EH (cell line): Measurements from ENCODE around the gene GMEB2.
A peak's percentile ranks its signal among the peaks of the same experiment; 100 is the strongest.
"Not testable (repeated sequence)": the region's sequence is repeated elsewhere in the genome, so short reads cannot be mapped to it uniquely, and the experiment has no call there.

ENCODE experiments used
- DNase-seq: peaks from one replicate; pipeline ENCODE4 v3.0.0-alpha.2; 2015; ENCODE audit warnings: low read depth

GMEB2 gene

GRCh38 chr20:63612276-63612931, 14.5 kb downstream of the GMEB2 start:
- no peak for DNase-seq

GRCh38 chr20:63611646-63612045, 15.3 kb downstream of the GMEB2 start:
- no peak for DNase-seq

DNA sequence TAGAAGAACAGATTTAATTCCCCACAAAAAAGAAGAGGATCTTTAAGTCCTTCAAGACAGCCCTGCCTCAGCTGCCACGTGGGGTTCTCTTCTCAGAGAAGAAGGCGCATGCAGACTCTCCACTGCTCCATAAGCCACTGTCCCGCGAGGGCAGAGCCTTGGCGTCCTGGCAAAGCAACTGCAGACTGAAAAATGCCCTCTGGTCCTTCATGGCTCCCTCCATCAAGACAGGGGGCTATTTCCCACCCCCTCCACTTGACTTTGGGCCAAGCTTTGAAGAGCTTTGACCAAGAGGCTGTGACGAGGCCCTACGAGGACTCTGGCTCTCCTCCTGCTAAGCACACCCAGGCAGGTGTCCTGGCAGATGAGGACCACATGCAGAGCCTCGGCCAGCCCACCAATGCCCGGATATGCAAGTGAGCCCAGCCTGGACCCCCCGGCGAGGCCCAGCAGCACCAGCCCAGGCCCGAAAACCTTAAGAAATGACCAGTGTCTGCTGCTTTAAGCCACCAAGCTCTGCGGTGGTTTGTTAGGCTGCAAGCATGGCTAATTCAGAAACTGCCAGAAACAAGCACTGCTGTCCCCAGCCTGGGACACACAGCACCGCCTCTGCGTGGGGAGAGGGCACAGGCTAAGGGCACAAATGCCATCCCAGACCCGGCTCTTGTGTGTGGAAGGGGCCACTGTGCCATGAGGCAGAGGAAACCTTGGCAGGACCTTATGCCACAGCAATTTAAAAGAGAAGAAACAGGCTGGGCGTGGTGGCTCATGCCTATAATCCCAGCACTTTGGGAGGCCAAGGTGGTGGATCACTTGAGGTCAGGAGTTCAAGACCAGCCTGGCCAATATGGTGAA, 16.1 kb downstream of the GMEB2 start:
- no peak for DNase-seq

GRCh38 chr20:63606686-63607085, 20.2 kb downstream of the GMEB2 start:
- no peak for DNase-seq

GRCh38 chr20:63602321-63602720, 24.6 kb downstream of the GMEB2 start:
- no peak for DNase-seq

DNA sequence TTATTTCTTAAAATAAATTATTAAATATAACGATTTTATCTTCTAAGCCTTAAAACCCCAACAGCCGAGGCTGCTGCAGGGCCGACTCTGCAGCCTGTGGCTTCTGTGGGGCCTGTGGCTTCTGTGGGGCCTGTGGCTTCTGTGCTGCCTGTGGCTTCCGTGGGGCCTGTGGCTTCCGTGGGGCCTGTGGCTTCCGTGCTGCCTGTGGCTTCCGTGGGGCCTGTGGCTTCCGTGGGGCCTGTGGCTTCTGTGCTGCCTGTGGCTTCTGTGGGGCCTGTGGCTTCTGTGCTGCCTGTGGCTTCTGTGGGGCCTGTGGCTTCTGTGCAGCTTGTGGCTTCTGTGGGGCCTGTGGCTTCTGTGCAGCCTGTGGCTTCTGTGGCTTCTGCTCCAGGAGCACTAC, 25.2 kb downstream of the GMEB2 start:
- not testable (repeated sequence) for DNase-seq

GRCh38 chr20:63599396-63600050, 27.4 kb downstream of the GMEB2 start:
- DNase-seq: no peak

- no peak for DNase-seq
Measured at GRCh38 chr20:63598479-63599395, 28.2 kb downstream of the GMEB2 start.

DNA sequence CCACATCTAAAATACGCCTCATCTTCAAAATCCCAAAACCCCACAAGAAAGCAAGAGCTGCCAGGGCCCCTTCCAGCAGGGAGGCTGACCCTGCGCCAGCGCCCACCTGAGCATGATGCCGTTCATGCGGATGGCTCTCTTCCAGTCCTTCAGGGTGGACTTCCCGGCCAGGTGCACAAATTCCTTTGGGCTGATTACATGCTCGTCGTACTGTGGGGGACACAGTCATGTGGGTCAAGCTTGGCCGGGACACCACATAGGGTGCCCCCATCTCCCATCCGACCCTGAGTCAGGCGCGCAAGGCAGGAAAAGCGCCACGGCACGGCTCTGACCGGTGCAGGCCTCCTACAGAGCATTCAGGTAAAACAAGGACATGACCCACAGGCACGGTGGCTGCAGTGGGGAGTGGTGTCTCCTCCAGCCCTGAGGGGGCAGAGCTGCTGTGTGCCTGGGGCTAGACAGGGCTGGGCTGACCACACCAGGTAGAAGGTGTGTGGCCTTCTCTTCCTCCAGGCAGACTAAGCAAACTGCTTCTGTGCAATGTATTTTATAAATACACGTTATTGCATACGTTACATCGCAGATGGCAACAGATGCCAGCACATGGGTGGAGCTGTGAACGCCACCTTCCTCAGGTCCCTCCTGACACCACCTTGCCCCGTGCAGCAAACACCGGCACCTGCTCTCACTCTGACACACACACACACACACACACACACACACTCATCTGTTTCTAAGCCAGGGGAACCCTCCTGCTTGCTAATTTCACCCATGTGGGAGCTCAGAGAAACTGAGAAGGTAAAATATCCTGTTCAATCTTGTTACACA, 29.0 kb downstream of the GMEB2 start:
- no peak for DNase-seq

DNA sequence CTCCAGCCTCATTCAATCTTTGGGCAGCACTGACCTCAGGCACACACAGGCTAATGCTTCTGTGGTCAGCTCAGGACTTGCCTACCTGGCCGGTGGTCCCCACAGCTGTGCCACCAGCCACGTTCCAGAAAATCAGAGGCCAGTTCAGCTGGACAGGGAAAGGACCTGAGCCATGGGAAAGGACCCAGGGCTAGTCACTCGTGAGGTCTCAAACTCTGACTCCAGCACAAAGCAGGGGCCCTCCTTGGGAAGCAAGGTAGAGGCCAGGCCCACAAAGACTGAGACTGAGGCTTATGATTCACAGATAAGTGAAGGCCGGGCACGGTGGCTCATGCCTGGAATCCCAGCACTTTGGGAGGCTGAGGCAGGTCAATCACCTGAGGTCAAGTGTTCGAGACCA, 30.5 kb downstream of the GMEB2 start:
- no peak for DNase-seq

DNA sequence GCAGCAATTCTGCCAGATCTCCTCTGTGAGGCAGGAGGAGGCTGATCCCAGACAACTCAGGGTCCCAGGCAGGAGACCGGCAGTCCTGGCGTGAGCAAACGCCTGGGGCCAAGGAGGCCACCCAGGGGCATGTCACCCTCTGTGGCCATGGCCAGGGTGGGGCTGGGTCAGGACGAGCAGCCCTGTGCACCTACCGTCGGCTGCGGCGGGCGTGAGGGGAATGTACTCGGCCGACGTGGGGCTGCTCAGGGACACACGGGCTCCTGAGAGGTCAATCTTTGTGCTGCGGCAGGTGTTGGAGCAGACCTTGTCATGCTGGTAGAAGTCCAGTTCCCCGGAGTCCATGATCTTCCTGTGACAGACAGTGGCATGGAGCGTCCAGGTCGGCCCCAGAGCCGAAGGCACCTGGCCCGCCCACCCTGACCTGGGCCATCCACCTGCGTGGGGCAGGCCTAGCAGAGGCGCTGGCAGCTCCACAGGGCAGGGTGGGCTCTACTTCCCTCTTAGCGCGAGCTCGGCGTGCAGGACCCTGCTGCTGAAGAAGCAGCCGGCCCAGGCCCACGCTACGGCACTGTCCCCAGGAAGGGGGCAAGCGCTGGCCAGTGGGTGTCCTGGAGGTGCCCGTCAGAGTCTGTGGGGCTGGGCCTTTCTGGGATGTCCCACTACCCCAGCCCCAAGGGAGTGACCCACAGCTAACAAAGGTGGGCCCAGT, 31.3 kb downstream of the GMEB2 start:
- no peak for DNase-seq

- peak; percentile 53 for DNase-seq
Measured at GRCh38 chr20:63594043-63594561, 32.8 kb downstream of the GMEB2 start.

DNA sequence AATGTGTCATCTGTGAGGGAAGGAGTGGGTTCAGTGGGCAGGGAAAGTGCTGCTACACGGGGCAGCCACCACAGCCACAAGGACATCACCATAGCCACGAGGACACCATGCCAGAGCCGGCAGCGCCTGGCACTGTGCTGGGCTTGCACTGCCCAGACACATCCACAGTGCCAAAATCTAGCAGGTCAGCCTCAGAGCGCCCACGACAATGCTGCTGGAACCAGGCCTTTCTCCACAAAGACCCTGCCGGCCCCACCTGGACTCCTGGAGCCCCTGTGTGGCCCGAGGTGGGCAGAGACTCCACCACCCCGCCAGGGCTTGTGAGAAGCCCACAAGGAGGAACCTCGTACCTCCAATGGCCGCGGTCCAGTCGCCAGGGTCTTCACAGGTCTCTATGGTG, 34.2 kb downstream of the GMEB2 start:
- no peak for DNase-seq

GRCh38 chr20:63591786-63592355, 35.0 kb downstream of the GMEB2 start:
- DNase-seq: no peak

GRCh38 chr20:63591147-63591533, 35.8 kb downstream of the GMEB2 start:
- DNase-seq: no peak

DNA sequence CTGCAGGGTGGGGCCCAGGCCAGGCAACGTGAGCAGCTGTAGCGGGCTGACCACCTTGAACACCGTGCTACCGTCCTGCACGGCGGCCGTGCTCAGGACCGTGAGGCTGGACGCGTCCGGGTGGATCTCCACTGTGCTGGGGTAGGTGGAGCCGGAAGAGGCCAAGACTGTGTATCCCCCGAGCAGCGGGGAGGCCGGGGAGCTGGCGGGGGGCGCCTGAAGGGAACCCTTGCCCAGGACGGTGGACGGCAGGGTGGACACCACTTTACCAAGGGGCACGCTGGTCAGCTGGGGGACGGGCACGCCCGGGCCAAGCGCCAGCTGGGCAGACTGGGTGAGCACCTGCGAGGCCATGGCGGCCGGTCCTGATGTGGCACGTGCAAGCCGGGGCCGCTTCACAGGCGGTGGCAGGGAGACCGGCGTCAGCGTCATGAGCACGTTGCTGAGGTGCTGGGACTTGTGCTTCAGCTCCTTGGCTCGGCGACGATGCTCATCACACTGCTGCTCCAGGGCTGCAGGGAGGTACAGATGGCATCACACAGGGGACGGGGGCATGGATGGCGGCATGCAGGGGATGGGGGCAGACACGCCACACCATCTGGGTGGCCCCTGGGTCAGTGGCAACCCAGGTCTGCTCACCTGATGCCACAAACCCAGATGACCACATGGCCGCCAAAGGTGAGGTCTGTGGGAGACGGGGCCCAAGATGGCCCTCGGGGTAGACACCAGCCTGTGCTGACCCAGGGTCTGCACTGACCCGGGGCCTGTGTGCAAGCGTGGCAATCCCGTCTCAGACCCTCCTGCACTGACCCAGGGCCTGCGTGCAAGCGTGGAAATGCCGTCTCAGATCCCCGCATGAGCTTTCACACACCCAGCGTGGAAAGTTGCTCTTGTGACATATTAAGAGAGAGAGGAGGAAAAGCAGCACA, 36.4 kb downstream of the GMEB2 start:
- no peak for DNase-seq

GRCh38 chr20:63589261-63590217, 37.4 kb downstream of the GMEB2 start:
- DNase-seq: no peak

GRCh38 chr20:63588641-63589041, 38.3 kb downstream of the GMEB2 start:
- DNase-seq: no peak
